Activated naive CD4-positive, alpha-beta T cell treated with anti-CD3 and anti-CD28 coated beads, Interleukin-2, amount 50 U/mL, for 16 hours (primary cell): Measurements from ENCODE around the gene MDP1.

Experiments used
- DNase-seq: peaks from one replicate; pipeline ENCODE4 v3.0.0-alpha.2; 2020

MDP1 gene

DNA sequence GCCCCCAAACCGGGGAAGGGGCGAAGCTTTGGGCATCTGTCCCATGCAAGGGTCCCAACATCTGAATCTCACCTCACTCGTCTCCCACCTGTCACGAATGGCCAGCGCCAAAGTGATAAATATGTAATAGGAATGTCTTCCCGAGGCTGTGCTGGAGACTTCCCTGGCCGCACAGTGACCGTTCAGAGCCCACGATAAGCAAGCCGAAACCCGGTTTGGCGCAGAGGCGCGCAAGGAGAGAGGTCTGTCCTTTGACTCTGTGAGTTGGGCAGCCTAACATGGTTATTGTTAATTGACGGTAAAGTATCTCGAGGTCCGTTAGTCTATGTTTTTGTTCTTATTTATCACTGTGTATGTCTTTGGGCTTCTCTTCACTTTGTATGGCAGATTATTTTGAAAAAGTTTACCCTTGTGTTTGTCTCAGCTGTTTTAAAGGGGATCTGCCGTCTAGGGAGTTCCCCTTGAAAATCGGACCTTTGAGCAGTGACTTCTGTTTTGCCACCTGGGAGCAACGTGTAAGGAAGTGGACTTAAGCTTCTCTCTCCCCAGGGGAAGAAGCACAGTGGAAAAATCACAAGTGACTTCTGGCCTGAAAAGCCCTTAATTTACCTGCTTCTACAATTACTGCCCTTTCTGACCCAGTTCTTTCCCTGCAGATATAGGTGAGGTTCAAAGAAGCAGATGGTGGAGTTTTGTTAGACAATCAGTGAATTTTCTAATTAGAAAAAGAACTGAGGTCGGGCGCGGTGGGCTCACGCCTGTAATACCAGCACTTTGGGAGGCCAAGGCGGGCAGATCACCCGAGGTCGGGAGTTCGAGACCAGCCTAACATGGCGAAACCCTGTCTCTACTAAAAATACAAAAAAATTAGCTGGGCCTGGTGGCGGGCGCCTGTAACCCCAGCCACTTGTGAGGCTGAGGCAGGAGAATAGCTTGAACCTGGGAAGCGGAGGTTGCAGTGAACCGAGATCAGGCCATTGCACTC is 19.5 kb downstream of the MDP1 start:
- DNase-seq: no peak

DNA sequence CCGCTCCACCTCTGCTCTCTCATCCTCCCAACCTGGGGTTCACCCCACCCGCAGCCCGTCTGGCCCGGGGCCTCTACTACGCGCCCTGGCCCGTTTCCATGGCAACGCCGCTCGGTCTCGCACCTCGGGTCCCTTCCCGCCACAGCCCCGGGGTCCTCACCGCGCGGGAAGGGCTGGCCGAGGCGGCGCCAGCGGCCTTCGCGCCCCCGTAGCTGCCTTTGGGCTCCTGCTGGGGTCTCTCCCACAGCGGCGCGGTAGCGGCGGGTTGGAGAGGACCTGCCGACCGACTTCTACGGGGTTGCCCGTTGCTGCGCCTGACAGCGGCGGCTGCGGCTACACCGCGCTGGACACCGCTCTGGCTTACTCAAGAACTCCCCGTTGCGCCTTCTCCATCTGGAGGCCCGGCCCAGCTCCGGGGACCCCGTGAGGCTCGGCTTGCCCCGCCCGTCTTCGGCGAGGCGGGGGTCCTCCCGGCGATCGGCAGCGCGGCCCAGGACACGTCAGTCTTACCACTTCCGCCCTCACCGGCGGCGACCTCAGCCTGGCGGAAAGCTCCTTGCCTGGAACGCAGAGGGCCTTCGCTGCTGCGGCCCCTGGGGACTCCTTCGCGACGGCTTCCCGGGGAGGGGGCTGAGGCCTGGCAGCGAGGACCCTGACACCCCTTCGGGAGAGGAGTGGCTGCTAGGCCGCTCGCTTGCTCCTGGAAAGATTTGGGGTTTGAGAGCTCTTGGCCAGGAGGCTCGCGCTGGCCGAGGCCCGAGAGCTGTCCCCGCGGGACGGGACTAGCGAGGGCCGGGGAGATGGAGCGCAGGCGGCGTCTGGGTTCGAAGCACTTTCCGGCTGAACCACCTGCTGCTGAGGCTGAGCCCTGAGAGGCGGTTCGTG is 20.4 kb downstream of the MDP1 start, which contains the start of gene TM9SF1:
Gene TM9SF1, minus strand, starts transcription at position 256 of the 885 bp plus-strand sequence. CDS start 422 bp downstream, outside the sequence.
- peak; percentile 89 for DNase-seq

DNA sequence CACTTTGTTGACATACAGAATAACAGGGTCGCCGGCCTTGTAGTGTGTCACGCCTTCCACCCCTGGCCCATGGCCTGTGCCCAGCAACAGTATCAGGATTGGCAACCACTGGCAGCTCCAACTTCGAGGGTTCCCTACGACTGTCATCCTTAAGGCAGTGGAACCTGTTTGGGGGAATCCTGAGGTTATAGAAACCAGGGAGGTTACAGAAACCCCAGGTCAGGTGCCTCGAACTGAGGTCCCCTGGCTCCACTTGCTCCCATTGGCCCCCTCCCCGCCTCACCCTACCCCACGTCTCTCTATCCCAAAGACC is 21.0 kb downstream of the MDP1 start:
- DNase-seq: no peak

DNA sequence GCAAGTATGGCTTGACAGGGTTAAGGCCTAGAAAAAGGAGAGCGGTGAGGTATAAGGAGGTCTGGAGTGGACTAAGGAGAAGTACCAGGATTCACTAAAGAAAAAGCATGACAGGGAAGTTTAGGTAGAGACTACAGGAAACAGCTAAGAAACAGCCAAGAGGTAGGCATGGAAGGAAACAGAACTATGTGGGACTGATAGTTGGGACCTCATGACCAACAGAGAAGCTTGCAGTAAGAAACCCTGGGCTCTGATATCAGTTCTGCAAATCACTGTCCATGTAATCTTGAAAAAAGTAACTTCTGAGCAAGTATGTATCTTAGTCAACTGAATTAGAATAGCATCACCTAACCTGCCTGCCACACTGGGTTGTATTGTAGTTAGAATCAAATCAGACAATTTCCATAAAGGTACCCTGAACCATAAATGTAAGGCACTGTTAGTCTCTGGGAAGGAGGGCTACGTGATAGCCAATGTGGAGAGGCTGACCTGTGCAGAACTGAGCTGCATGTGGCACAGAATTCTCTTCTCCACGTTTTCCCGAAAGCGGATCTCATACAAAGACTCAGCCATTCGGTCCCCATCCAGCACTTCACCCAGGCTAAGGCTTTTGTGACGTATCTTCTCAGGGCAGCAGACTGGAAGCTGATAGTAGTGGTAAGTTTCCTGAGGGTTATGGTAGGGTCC is 21.5 kb downstream of the MDP1 start:
- DNase-seq: no peak

DNA sequence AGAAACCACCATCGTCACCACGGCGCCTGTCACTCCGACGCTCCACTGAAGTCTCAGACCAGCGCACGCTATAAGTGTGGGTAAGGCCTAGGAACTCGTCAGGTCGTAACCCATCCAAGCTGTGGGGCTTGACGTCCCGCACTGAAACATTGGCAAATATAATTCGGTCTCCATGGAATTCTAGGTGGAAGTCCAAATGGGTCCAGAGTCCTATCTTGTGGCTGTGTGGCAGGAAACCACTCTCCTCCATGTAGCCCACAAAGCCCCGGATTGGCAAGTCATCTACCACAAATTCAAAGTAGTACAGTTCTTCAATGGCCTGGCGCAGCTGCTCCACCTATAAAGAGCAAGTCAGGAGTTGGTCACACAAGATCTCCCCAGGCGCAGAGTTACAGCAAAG is 22.9 kb downstream of the MDP1 start:
- DNase-seq: no peak

DNA sequence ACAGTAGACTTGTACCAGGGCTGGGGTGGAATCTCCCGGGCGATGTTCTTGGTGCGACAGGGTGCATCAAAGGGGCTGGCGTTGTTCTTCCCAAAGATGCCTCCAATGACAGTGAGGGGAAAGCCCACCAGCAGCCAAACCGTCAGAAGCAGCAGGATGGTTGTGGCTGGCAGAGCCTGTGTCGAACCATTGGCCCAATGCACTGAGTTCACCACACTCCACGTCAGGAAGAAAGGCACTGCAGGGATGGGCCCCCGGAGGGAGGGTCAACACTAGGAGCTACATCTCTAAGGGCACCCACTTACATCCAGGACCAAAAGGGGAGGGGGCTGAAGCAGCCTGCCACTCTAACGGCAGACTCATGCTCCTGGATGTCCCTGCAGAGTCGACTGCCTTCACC is 25.4 kb downstream of the MDP1 start:
- DNase-seq: no peak

DNA sequence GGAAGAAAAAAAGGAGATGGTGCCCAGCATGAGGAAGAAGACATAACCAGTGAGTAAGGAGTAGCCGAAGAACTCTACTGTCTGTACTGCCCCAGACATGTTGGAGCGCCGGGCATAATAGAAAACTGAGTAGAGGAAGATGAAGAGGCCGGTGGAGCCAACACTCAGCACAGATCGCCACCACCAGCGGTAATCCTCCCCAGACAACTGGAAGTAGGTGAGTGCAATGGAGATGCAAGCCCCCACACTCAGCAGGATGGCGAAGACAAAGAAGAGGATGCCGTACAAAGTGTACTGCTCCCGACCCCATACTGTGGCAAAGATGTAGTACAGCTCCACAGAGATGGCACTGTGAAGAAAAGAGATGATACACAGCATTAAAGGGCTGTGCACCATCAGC is 26.4 kb downstream of the MDP1 start:
- no peak for DNase-seq

DNA sequence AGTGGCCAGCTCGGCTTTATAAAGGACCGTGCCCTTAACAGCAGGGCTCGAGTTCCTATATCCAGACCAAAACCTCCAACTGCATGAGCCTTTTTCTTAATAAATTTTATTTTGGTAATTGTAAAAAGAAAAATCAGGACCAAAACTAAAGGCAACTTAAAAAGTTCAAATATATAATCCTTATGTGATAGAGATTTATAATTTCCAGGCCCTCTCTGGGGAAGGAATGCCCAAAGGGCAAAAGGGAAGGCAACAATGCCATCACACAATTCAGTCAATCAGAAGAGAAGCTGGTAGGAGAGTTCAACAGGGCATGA is 26.8 kb downstream of the MDP1 start:
- DNase-seq: no peak

DNA sequence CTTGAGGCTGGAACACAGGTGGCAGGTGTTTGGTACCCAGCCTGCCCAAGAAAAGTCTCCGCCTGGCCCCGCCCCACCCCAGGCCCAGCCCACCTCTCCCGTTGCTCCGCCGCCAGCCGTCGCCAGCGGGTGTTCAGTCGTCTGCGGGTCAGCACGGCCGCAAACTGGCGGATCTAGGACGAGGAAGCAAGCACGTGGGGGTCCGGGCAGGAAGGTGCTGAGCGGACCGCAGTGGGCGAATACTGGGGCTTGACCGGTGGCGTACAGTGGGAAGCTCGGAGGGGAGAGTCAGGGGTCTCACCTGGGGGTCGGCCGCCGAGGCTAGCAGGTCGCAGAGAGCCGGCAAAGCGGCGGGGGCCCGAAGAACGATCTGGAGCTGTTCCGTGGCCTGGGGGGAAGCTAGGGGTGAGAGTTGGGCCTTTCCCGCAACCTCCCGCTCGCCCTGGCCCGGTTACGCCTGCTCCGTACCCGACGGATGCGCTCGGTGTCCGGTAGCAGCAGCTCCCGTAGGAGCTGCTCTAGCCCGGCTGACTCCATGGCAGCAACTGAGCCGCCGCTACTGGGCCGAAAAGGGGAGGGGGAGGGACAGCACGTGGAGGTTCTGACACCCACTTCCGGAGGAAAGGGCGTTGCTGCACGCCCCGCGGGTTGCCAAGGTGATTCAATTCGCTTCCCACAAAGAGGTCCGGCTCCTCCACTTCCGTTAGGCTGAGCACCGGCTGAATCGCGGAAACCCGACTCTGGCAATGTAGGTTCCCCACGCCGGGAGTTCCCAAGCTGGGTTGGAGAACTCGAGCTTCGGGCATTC is 27.4 kb downstream of the MDP1 start, which contains the start of gene IPO4:
Gene IPO4, minus strand, starts transcription at position 566 of the 808 bp plus-strand sequence. Its CDS starts 29 bp downstream, at position 537.
- DNase-seq: peak; percentile 95

DNA sequence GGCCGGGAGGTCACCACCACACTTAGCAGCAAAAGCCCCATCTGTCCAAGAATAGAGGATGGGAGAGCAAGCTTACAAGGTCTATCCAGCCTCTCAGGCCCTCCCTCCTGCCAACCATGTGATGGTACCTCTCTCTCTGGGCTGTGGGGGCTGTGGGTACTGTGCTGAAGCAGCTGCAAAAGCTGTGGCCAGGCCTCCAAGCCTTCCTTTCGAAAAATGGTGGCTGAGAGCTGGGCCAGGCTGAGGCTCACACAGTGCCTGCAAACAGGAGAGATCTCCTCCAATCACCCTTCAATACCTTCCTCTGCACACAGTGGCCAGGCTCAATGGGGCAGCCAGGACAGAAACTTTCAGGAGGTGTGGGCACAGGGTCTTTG is 28.3 kb downstream of the MDP1 start:
- no peak for DNase-seq

DNA sequence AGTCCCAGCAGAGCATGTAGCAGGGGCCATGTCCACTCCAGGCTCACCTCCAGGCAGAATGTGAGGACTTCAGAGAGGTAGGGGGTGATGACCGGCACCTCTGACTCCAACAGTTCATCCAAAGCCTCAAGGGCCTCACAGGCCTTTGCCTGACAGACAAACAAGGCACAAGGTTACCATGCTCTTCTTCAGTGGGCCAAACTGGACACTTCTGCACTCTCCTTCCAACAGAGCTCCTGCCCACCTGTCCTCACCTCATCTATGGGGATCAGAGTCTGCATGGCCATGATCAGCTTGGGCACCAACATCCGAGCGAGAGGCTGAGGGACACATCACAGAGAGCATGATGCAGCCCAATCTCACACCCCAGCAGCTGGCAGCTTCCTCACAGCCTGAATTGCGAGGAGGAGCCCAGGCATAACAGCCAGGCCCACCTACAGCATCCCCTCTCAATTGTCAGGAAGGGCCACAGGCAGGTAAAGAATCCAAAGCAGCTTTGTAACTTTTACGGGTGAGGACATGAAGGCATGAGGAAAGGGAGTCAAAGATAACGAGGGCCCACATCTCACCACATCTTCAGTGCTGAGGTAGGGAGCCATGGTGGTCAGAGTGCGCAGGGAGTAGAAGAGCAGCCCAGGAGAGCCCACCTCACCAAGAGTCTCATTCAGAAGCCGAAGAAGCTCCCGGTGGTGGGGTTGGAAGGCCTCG is 28.9 kb downstream of the MDP1 start:
- no peak for DNase-seq

DNA sequence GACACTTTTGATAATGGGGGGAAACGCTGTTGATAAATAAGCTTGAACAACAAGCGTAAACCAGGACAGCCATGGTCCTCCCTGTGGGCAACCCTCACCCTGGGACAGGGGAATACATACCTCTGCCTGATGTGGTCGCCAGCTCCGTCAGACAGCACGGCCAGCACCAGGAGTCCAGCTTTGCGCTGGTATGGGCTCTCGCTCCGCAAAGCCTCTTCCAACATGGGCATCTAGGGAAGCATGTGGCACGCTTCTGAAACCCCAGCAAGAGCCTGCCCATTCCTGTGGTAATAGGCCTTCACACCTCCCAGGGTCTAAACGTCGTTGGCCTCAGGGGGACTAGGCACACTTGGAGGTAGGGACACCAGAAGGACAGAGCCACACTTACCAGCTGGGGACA is 30.1 kb downstream of the MDP1 start:
- DNase-seq: no peak

DNA sequence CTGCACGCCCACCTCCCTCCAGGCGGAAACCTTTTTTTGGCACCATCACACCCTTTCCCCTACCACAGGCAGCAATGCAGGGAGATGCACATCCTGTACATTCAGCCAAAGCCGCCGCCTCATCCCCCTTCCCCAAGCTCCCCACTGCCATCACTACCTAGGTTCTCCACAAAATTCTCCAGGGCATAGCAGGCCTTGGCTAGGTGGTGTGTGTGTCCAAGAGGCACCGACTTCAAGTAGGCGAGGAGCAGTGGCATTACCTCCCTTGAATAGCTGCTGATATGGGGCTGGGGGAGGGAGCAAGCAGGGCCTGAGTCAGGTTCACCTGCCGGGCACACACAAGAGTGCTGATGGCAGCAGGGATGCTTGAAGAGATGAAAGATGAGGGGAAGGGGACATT is 30.8 kb downstream of the MDP1 start:
- DNase-seq: no peak

DNA sequence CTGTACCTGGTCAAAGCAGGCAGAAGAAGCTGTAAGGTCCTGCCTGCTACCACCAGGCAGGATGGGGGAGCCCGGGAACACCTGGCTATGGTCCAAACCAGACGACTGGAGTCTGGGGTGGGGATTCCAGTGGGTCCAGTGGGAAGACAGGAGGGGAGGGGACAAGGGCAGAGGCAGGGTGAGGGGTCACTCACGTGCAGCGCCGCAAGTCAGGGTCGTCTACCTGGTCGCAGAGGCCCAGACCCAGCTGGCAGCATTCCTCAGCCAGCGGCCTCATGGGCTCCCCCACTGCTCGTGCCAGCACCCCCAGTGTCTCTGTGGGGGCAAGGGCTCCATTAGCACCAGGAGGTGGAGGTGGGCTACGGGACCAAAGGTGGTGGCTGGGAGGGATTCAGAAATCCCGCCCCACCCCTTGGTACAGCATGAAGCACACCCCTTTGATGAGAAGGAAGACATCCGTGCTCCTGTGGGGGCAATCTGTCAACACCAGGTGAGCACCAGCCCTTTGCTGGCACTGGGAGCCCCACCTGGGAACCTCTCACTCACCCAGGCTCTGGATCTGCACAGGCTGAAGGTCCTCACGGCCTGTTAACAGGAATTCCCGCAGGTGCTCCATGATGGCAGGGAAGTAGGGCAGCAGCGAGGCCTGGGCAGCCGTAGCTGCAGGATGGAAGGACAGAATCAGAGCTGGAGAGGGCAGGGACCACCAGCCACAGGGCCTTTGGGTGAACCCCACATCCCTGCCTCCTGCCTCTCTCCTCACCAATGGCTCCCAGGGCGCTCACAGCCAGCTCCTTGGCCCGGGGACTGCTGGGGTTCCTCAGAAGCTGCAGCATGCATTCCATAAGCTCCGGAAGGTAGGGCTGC is 31.5 kb downstream of the MDP1 start:
- DNase-seq: no peak

DNA sequence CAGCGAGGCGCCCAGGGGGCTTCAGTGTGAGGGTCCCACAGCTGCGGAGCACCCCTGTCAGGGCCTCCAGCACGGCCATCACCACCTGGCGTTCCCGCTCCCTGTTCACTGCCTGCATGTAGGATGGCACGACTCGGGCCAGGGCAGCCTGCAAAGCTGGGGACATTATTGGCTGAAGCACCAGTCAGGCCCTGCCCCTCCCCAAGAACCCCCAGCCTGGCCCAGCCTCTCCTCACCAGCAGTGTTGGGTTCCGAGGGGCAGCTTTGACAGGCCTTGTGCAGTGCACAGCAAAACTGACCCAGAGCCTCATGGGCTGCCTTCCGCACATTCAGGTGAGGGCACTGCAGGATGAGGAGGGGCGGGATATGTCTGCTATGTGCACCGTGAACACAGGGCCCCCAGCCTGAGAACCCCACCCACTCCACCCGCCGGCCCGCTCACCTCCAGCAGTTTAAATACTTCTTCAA is 32.8 kb downstream of the MDP1 start:
- no peak for DNase-seq

DNA sequence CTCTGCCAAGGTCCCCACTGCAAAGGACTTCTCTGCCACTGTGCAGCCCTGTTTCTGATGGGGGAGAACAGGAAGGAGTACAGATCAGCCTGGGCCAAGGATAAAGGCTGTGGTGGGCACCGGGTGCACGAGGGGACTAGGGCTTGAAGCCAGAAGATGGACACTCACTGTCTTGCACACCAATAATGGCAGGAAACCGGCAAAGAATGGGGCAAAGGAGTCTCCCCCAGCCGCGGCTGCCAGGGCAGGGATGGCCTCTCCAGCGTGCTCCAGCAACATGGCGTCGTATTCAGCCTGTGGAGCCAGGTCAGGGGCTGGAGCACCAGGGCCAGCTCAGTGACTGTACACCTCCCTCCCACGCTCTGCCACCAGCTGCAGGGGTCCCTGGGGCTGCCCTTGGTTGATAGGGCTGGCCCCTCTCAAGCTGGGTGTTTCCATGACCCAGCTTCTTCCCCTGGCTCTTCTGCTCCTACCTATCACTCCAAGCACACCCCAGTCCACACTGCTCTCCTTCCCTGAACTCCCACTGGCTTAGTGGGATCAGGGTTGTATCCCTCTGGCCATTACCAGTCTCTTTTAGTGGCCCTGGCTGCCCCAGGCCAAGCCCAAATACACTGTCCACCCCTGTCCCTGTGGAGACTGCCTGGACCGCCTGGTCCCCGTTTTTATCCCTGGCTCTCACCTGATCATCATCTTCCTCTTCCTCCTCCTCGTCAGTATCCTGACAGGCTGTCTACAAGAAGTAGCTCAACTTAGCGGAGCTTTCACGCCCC is 33.6 kb downstream of the MDP1 start:
- DNase-seq: no peak

DNA sequence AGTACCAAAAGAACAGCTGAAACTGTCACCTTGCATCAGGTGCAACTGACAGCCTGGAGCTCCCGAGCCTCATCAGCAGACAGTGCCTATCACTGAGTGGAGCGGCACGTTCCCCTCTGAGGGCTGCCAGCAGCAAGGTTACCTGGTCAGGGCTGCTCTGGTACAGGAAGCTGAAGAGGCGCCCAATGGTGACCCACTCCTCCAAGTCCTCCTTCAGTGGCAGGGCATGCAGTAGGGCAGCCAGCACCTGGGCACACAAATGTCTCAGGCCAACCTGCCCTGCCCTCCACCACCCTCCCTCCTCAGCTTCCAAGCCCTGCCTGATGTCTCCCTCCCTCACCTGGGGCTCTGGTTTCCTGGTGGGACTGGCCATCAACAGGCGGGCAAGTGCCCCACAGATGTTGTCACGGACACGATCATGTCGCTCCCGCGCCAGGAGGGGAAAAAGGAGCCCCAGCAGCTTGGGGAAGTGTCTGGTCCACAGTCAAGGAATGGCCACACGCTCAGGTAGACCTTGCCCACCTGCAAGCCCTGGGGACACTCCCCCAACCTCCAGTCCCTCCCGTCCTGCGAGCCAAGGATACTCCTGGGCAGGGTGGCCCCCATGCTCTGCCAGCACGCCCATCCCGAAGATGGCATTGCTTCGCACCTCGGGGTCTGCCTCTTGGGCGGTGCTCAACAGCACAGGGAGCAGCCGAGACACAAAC is 34.3 kb downstream of the MDP1 start:
- no peak for DNase-seq

DNA sequence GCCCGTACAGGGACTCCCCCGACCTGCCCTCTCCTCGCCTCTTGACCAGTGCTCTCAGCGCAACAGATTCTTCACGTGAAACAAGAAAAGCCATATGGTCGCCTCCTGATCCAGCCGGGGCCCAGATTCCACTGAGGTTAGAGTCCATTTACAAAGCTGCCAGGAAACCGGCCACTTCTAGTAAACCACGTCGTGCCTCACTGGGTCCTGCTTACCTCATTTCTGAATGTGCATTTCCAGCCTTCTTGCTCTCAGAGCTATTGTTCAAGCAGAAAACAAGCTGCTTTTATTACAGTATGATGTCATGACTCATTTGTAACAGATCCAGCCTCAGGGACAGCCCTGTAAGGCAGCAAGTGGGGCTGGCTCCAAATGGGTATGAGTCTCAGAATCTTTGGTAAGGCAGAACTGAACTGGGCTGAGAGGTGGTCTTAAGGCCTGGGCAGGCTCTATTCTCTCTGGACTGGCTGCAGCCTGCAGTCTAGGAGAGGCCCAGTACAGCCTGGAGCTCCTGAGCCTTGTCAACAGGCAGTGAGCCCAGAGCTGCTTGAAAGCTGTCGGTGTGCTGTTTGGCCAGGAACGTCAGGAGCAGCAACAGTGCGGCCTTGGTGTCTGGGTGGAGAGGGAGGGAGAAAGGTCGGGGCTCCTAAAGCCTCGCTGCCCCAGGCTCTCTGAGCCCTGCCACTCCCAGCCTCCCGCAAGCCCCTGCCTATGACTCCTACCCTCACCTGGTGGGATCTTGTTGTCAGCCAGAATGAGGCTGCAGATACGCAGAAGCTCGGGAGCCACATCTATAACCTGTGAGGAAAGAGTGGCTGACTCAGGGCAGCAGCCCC is 35.7 kb downstream of the MDP1 start:
- no peak for DNase-seq
